Psoas muscle (tissue), 8 donors: ENCODE measurements around the gene IL5RA. TPM values are rescaled to one million over a fixed set of nuclear protein-coding genes. Genes with fewer than 3 reads are reported as not detected.

ENCODE experiments used
- ATAC-seq, 4 donors: fragments of 200-7000 bp; cut with Tn5 transposase; one replicate each; pipeline ENCODE4 v1.9.1; 2020; ENCODE audit warnings: moderate library complexity in 3 of 4, mild to moderate bottlenecking in 2 of 4
- DNase-seq, 2 donors: peaks; one replicate each; pipeline ENCODE4 v3.0.0-alpha.2; 2020
- H3K27ac ChIP-seq: fragments of 200-600 bp; one replicate; pipeline ENCODE4 v1.8.0; 2022
- H3K27me3 ChIP-seq, 3 donors: fragments of 200-600 bp in 1 of 3; one replicate each; pipeline versions ENCODE4 v1.6.1 to v1.8.0; 2013 to 2022; ENCODE audit warnings: low read length in 2 of 3, mild to moderate bottlenecking in 2 of 3, moderate library complexity in 1 of 3; ENCODE audit not compliant: insufficient read depth in 3 of 3
- H3K36me3 ChIP-seq, 2 donors: fragments of 200-600 bp in 1 of 2; one replicate each; pipeline versions ENCODE4 v1.6.1 to v1.8.0; 2013 to 2022; ENCODE audit warnings: low read depth in 1 of 2, mild to moderate bottlenecking in 1 of 2, moderate library complexity in 1 of 2; ENCODE audit not compliant: insufficient read depth in 1 of 2
- H3K4me1 ChIP-seq: fragments of 200-600 bp; one replicate; pipeline ENCODE4 v1.8.0; 2022
- H3K4me3 ChIP-seq: fragments of 200-600 bp; one replicate; pipeline ENCODE4 v1.8.0; 2022; ENCODE audit warnings: mild to moderate bottlenecking
- H3K9me3 ChIP-seq: fragments of 200-600 bp; one replicate; pipeline ENCODE4 v1.8.0; 2022
- CTCF ChIP-seq: fragments of 200-600 bp; IDR thresholded peaks from one replicate; pipeline ENCODE4 v1.8.0; 2022; ENCODE audit warnings: antibody characterized with exemption
- WGBS, 3 donors: extraction: QIAGEN DNeasy Blood & Tissue Kit; methylation state at CpG; one replicate each; pipeline versions ENCODE4 v1.1.6 to v1.1.7; 2013; 5-methylcytosine and 5-hydroxymethylcytosine counted together
- intact Hi-C, 2 donors: fragments of 100-400 bp; cut with DNase I; formaldehyde crosslinking; loops; one replicate each; pipeline versions ENCODE4 v1.11.0 to v1.14.2; 2022
- polyA plus RNA-seq, 3 donors: library from polyadenylated mRNA; stranded (reverse); fragments of 200-250 nt; gene quantifications; one replicate each; pipeline ENCODE4 v1.2.3, GENCODE V29; 2013
- total RNA-seq, 4 donors: library from RNA; stranded (reverse); fragmentation: NEBNext Ultra II Directional in 2 of 4; extraction: Animal tissue kit (Norgen Biotek cat#: 25700) in 2 of 4; gene quantifications; one replicate each; pipeline versions ENCODE4 v1.2.1 to v1.2.4, GENCODE V29; 2021 to 2023
- donor health status: healthy with polysubstance abuse.
- donor health status: DM: no; HTN: no; CAD: no; lungs with moderate emphysema.
- donor health status: Bipolar disorder and iron deficiency.
- donor health status: healthy.
- donor health status: DM: yes; HTN: yes; CAD: no.
- donor health status: DM: no; HTN: no; CAD: no.
- donor health status: DM: no; HTN: no; CAD: no.
- donor health status: DM: yes; HTN: yes; CAD: no.

Gene IL5RA
- total and polyA plus RNA-seq, 7 donors, result 0.08 to 0.19 TPM; not detected in 5

GRCh38 chr3:3023111-3023745 is 86.9 kb downstream of the IL5RA start:
- Histone ChIP-seq H3K9me3 (no peaks in the 10 kb centered on the region), H3K4me1 (no peaks in the 10 kb centered on the region), H3K36me3 (no peaks in the 10 kb centered on the region), H3K27me3 (no peaks in the 10 kb centered on the region), H3K27ac (no peak overlapping the region), H3K4me3 (no peak overlapping the region)
- TF ChIP-seq CTCF, result no peak
- intact Hi-C loops, result no loop called here
- DNase-seq, result no peak
- no peak for ATAC-seq
- 21 to 30% (median 24%) methylated on average over 7 of the region's 7 CpGs for WGBS, 3 donors

GRCh38 chr3:3020209-3020608 is 90.0 kb downstream of the IL5RA start:
- no peaks in the 10 kb centered on the region for H3K4me1 ChIP-seq
- WGBS, 3 donors, result 67 to 71% (median 68%) methylated on average over 7 of the region's 7 CpGs
- H3K27me3 ChIP-seq, result no peaks in the 10 kb centered on the region
- no peak overlapping the region for H3K4me3 ChIP-seq
- DNase-seq (no peak), ATAC-seq (no peak)
- no peak overlapping the region for H3K27ac ChIP-seq
- H3K9me3 ChIP-seq, result no peaks in the 10 kb centered on the region
- intact Hi-C loops, result no loop called here
- TF ChIP-seq CTCF, result no peak
- no peaks in the 10 kb centered on the region for H3K36me3 ChIP-seq

Other genes with a start within 250 kb of the IL5RA start
- 10 to 100 TPM; 12.2 to 16.2 (median 15.0) TPM for gene TRNT1, start 16.6 kb upstream of the IL5RA start, total RNA-seq
- gene TRNT1, start 16.6 kb upstream of the IL5RA start, polyA plus RNA-seq, result 10 to 100 TPM; 13.1 to 31.3 (median 21.2) TPM
- 10 to 100 TPM; 40.6 to 55.2 (median 47.3) TPM for gene CRBN, start 69.3 kb upstream of the IL5RA start, total RNA-seq
- gene CRBN, start 69.3 kb upstream of the IL5RA start, polyA plus RNA-seq, result 10 to 100 TPM; 17.9 to 30.7 (median 26.7) TPM